HUDEP-2 (cell line): ENCODE results near the gene EVL.
"Not testable (repeated sequence)": the region's sequence is repeated elsewhere in the genome, so short reads cannot be mapped to it uniquely, and the experiment has no call there.

ENCODE experiments used
- DNase-seq, 76 experiments: peaks; one replicate each; lab custom pipeline; 2025; ENCODE audit not compliant: unreplicated experiment in 76 of 76; lab: John Stamatoyannopoulos, UW

The EVL gene

GRCh38 chr14:100064335-100065092 lies 708 bp upstream of the EVL start:
- not testable (repeated sequence) for DNase-seq

DNA sequence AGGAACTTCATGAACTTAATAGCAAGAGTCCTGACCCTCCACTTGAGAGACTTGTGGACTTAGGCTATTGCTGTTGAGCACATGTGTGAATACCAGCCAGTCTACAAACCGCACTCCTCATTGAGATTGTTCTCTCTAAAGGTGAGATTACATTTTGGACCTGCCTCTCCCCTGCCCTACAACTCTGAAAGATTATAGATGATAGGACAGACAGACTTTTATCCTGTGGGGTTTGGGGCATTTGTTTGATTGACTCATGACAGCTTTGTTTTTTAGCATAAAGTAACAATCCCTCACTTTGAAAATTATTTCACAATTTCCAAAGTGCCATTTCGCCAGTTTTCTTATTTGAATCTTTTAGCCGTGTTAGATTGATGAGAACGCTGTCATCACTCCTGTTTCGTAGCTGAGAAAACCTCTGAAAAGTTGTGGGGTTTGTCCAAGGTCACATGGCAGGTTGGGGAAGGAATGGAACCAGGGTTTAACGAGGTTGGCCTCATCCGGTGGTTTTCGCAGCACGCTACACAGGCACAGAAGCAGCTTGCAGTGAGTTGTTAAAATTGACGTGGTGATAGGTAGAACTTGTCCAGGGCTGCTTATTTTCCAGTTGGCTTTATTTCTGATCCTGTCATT lies 836 bp downstream of the EVL start:
- no peak for DNase-seq

DNA sequence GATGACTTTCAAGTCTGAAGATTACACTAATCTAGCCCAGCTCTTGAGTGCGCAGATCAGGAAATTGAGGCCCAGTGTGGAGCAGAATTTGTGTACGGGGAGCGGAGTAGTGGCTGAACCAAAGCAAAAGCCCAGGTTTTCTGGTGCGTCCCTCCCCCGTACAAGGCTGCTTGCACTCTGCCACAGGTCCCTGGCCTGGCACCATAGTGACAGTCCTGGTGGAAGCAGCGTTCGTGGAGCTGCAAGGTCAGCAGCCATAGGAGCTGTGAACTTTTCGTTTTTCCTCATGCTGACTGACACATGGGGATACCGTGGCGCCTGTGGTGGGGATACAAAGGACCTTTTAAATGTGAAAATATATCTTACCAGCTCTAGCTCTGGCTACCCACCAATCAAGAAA lies 1.7 kb downstream of the EVL start:
- DNase-seq, result no peak

- no peak for DNase-seq
Measured at GRCh38 chr14:100067481-100067880, 2.3 kb downstream of the EVL start.

DNA sequence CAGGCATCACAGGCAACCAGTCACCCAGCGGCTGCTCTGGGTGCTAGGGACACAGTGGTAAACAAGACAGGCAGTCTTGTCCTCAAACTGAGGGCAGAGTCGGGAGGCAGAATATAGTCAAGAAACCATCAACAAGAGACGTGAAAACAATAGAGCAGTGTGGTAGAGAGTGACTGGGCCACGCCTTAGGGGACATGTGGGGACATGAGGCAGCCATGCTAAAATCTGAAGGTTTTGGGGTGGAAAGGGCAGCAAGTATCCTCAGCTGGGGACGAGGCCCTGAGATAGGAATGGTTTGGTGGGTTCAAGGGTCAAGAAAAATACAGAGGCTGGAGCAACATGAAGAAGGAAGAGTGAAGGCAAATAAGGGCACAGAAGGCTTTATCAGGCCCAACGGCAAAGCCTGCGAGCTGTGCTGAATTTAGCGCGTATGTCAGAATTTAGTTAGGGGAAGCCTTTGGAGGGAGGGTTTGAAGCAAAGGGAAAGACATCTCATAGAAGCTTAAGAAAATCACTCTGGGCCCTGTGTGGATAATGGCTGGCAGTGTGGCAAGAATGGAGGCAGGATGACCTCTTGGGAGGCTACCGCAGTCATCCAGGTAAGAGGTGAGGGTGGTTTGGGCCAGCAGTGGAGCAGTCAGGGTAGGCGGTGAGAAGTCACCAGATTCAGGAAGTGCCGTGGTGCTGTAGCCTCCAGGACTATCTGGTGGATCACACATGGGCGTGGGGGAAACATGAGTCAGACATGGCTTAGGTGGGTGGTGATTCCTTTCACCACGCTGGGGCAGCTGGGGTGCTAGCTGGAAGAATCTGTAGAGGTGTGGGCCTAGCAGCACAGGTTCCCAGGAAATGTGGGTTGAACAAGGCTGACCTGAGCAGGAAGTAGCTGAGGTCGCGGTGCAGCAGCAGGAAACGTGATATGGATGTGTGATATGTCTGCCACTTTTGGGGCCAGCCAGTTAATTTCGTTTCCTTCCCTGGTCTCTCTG lies 3.0 kb downstream of the EVL start:
- peak in 73 of 76 experiments; percentile 9 to 82 (median 61) for DNase-seq

GRCh38 chr14:100069161-100069800 lies 4.1 kb downstream of the EVL start:
- no peak for DNase-seq

- DNase-seq, result no peak
Measured at GRCh38 chr14:100070310-100070709, 5.1 kb downstream of the EVL start.

GRCh38 chr14:100071545-100071944 lies 6.3 kb downstream of the EVL start:
- DNase-seq, result no peak

DNA sequence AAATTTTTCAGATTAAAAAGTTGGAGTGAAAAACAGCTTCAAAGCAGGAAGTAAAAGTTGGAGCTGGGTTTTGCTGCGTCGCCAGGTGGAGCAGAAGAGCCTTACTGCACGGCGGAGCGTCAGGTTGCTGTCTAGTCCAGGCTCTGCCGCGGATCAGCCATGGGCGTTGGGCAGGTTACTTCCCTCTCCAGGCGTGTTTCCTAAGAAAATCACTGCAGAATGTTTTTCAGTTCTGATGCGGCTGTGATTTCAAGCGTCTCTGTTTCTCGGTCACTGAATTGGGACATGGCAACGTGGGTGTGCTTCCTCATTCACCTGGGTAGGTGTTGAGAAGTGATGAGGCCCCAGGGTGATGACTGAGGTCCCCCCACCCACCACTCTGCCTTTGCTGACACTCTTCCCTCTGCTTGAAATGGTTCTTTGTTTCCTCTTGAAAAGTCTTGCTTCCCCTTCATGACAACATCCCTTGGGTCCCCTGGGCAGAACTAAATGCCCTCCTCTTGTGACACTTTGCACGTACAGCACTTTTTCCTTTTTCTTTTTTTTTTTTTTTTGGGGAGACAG lies 7.6 kb downstream of the EVL start:
- DNase-seq, result peak in 9 of 76 experiments; percentile 2 to 39 (median 17)

- DNase-seq, result no peak
Measured at GRCh38 chr14:100073576-100074430, 8.6 kb downstream of the EVL start.

DNA sequence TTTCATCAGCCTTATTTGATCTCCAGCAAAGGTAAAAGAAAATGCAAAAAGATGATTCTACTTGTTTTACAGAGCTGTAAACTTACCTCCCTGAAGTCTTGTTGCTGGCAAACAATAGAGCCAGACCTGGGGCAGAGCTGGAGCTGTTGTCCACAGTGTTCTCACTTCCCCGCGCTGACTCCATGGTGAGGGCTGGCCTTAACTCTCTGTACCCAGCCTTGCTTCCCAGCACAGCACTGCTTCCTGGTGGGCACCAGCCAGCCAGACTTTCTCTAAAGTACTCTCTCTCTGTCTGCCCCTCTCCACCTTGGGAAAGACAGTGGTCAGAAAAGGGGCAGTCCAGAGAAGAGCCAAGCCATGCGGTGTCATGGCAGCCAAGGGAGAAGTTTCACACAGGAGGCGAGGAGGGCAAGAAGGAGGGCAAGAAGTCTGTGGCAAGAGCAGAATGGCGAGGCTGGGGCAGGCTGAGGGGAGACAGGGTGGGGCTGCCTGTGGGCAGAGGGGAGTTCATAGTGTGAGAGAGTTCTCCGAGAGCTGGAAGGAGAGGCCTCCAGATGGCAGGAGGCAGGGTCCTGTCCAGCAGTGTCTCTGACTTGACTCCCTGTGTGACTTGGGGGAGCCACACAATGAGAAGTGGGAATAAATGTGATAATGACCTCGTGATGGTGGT lies 9.3 kb downstream of the EVL start:
- DNase-seq, result no peak

GRCh38 chr14:100075681-100076080 lies 10.5 kb downstream of the EVL start:
- peak in 3 of 76 experiments; percentile 25 to 39 (median 33) for DNase-seq

DNA sequence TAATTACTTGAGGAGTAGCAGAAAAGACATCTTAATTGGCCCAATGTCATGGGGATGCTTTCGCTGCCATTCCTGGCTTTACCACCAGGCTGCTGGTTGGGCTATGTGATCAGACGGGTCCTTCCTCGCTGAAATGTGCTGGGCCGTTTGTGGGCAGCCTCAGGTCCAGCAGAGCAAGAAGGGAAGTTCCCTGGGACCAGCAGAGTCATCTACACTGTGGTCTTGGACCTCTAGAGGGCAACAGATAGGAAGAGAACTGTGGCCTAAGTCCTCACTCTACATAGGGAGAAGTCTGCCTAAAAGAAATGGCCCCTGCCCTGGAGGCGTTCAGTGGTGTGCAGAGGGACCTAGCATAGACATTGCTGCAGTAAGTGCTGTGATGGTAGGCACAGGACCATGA lies 10.9 kb downstream of the EVL start:
- DNase-seq, result peak in 55 of 76 experiments; percentile 7 to 73 (median 36)

DNA sequence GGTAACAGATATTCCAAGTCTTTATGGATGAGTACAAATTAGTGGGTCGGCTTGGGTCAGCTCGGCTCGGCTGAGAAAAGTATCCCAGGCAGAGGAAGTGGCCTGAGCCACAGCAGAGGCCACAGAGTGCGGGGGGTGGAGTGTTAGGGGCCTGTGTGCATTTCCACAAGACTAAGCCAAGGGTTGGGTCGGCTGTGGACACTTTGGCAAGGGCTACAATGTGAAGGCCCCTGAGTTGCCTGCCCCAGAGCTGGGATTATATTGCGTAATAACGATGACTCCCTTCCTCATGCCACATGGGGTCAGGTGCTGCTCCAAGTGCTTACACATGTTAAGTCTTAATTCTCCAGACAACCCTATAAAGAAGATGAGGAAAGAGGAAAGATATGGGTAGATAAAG lies 11.4 kb downstream of the EVL start:
- no peak for DNase-seq

GRCh38 chr14:100077441-100077840 lies 12.2 kb downstream of the EVL start:
- DNase-seq, result no peak

- DNase-seq, result no peak
Measured at GRCh38 chr14:100078216-100078803, 13.1 kb downstream of the EVL start.

GRCh38 chr14:100078997-100079725 lies 13.9 kb downstream of the EVL start:
- peak in 35 of 76 experiments; percentile 6 to 72 (median 30) for DNase-seq

DNA sequence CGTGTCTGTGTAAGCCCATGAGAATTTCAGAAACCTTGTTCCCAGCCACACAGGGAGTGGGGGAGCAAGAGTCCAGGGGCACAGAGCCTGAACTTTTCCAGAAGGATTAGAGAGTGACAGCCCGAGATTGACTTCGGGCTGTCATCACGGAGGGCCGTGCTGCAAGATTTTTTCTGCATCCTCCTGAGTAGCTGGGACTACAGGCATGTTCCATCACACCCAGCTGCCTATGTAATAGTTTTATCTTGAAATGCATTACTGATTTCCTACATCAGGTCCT lies 14.4 kb downstream of the EVL start:
- no peak for DNase-seq
